CD14-positive monocyte (primary cell): Measurements from ENCODE around the gene HOXD8. TPM values are rescaled to one million over a fixed set of nuclear protein-coding genes. Genes with fewer than 3 reads are reported as not detected.

ENCODE experiments used
- DNase-seq, 3 donors: peaks; one replicate each; pipeline ENCODE4 v3.0.0-alpha.2; 2011 to 2022
- H2AFZ ChIP-seq: 2 replicates; pipeline ENCODE4 v1.6.0; 2012; ENCODE audit warnings: mild to moderate bottlenecking, low read depth, low read length, inconsistent platforms; ENCODE audit not compliant: insufficient read depth, poor library complexity, severe bottlenecking
- H3K27ac ChIP-seq, 2 donors: 1 replicate in 1 of 2; 2 replicates in 1 of 2; pipeline ENCODE4 v1.5.1; 2012 to 2013; ENCODE audit warnings: low read length in 2 of 2, control low read depth in 1 of 2, inconsistent platforms in 1 of 2, low read depth in 1 of 2, mild to moderate bottlenecking in 1 of 2
- H3K27me3 ChIP-seq, 2 donors: one replicate each; pipeline versions ENCODE4 v1.6.0 to v1.6.1; 2011 to 2013; ENCODE audit warnings: low read length in 2 of 2; ENCODE audit not compliant: control insufficient read depth in 2 of 2, insufficient read depth in 2 of 2
- H3K36me3 ChIP-seq, 2 donors: replicated peaks in 1 of 2; 1 replicate in 1 of 2; 2 replicates in 1 of 2; pipeline versions ENCODE4 v1.5.1 to v1.6.1; 2012 to 2013; ENCODE audit warnings: low read length in 2 of 2, control low read depth in 1 of 2, inconsistent platforms in 1 of 2, mild to moderate bottlenecking in 1 of 2; ENCODE audit not compliant: insufficient read depth in 2 of 2, control insufficient read depth in 1 of 2
- H3K4me1 ChIP-seq, 2 donors: 1 replicate in 1 of 2; 2 replicates in 1 of 2; pipeline versions ENCODE4 v1.5.1 to v1.6.1; 2012 to 2013; ENCODE audit warnings: low read length in 2 of 2, control low read depth in 1 of 2, inconsistent platforms in 1 of 2, mild to moderate bottlenecking in 1 of 2, moderate library complexity in 1 of 2; ENCODE audit not compliant: insufficient read depth in 2 of 2, control insufficient read depth in 1 of 2
- H3K4me2 ChIP-seq: replicated peaks from 2 replicates; pipeline ENCODE3; 2012; ENCODE audit warnings: low read length, moderate library complexity, mild to moderate bottlenecking; ENCODE audit not compliant: poor library complexity, severe bottlenecking; ENCODE audit errors: extremely low read depth
- H3K4me3 ChIP-seq, 3 experiments: fragments of 200-600 bp in 1 of 3; sonication (generic) in 1 of 3; replicated peaks in 1 of 3; 1 replicate in 2 of 3; 2 replicates in 1 of 3; pipeline ENCODE4 v1.5.1; 2011 to 2013; ENCODE audit warnings: low read length in 3 of 3, mild to moderate bottlenecking in 3 of 3, control low read depth in 2 of 3, low read depth in 2 of 3, inconsistent platforms in 1 of 3, moderate library complexity in 1 of 3
- H3K79me2 ChIP-seq: 2 replicates; pipeline ENCODE4 v1.6.0; 2012; ENCODE audit warnings: mild to moderate bottlenecking, control low read depth, inconsistent platforms, low read length, moderate library complexity; ENCODE audit not compliant: insufficient read depth
- H3K9ac ChIP-seq: 2 replicates; pipeline ENCODE4 v1.6.0; 2017; ENCODE audit warnings: low read length, mild to moderate bottlenecking; ENCODE audit not compliant: insufficient read depth, poor library complexity, severe bottlenecking
- H3K9me3 ChIP-seq, 2 donors: replicated peaks in 1 of 2; 1 replicate in 1 of 2; 2 replicates in 1 of 2; pipeline versions ENCODE4 v1.5.1 to v1.6.1; 2012 to 2013; ENCODE audit warnings: low read length in 2 of 2, control low read depth in 1 of 2; ENCODE audit not compliant: control insufficient read depth in 1 of 2, insufficient read depth in 1 of 2
- H4K20me1 ChIP-seq: 2 replicates; pipeline ENCODE4 v1.6.0; 2012; ENCODE audit warnings: mild to moderate bottlenecking, low read length, control low read depth, moderate library complexity; ENCODE audit not compliant: insufficient read depth
- H3K27ac Mint-ChIP-seq, 7 donors: one replicate each; pipeline ENCODE4 v1.8.0; 2020; ENCODE audit warnings: mild to moderate bottlenecking in 7 of 7, mixed read lengths in 7 of 7, moderate library complexity in 6 of 7, inconsistent platforms in 2 of 7
- H3K27me3 Mint-ChIP-seq, 3 donors: one replicate each; pipeline ENCODE4 v1.8.0; 2021 to 2022; ENCODE audit warnings: low read depth in 3 of 3, mild to moderate bottlenecking in 3 of 3, mixed read lengths in 3 of 3, moderate library complexity in 3 of 3, inconsistent platforms in 1 of 3
- H3K36me3 Mint-ChIP-seq, 2 donors: one replicate each; pipeline ENCODE4 v1.8.0; 2020; ENCODE audit warnings: mixed read lengths in 2 of 2, inconsistent platforms in 1 of 2, mild to moderate bottlenecking in 1 of 2
- H3K4me1 Mint-ChIP-seq: one replicate; pipeline ENCODE4 v1.8.0; 2020; ENCODE audit warnings: mild to moderate bottlenecking, mixed read lengths
- H3K4me3 Mint-ChIP-seq, 2 donors: one replicate each; pipeline ENCODE4 v1.8.0; 2020; ENCODE audit warnings: mild to moderate bottlenecking in 2 of 2, mixed read lengths in 2 of 2, moderate library complexity in 1 of 2
- H3K9me3 Mint-ChIP-seq, 7 donors: one replicate each; pipeline ENCODE4 v1.8.0; 2020 to 2022; ENCODE audit warnings: mixed read lengths in 7 of 7, mild to moderate bottlenecking in 6 of 7, moderate library complexity in 6 of 7, inconsistent platforms in 2 of 7
- WGBS: methylation state at CpG from one replicate; pipeline ENCODE4 v1.1.5; 2013; ENCODE audit warnings: missing lambda C conversion rate; ENCODE audit not compliant: insufficient coverage; 5-methylcytosine and 5-hydroxymethylcytosine counted together
- intact Hi-C, 2 donors: fragments of 100-400 bp; cut with micrococcal nuclease; formaldehyde crosslinking; loops; one replicate each; pipeline versions ENCODE4 v1.15.0 to v1.15.1; 2023
- polyA plus RNA-seq, 3 donors: library from polyadenylated mRNA; depleted of rRNA in 1 of 3; unstranded in 2 of 3; stranded (reverse) in 1 of 3; fragments of 300-500 nt in 2 of 3; fragments of >200 nt in 1 of 3; fragmentation: Illumina TruSeq in 2 of 3; gene quantifications; 1 replicate in 2 of 3; 2 replicates in 1 of 3; pipeline ENCODE4 v1.2.3, GENCODE V29; 2012 to 2021
- TF ChIP-seq, protein P1 (sequence below): fragments of 200-600 bp; IDR thresholded peaks from one replicate; pipeline ENCODE4 v1.8.0; 2022; ENCODE audit warnings: antibody characterized with exemption, mild to moderate bottlenecking

Gene HOXD8
- polyA plus RNA-seq, 3 donors: not detected

DNA sequence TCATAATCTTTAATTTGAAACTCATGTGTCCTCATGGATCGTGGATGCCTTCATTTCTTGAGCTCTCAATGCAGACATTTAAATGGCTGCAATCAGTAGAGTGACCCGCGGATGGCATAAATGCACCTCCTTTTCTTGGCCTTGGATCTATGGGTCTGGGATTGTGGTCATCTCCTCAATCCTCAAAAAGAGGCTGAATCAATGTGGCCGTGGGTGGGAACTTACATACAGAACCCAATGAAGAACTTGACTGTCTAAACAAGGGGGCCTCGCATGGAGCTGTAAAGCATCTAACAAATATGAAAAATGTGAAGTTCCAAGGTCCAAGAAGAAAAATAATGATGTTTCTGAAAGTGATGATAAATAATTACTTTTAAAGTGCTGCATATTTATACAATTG, 34.1 kb upstream of the HOXD8 start:
- Histone ChIP-seq H3K4me2 (no peak overlapping the region), H3K9me3 (peaks cover 0 to 76% of the 10 kb centered on the region in 2 donors), H4K20me1 (no peaks in the 10 kb centered on the region), H3K4me3 (no peak overlapping the region), H3K27me3 (peaks cover 89 to 94% of the 10 kb centered on the region in 2 donors), H2AFZ (no peak overlapping the region), H3K36me3 (no peaks in the 10 kb centered on the region), H3K9ac (no peak overlapping the region), H3K4me1 (peaks cover 18 to 28% of the 10 kb centered on the region in 2 donors), H3K79me2 (no peaks in the 10 kb centered on the region), H3K27ac (no peak overlapping the region)
- TF ChIP-seq, protein P1, sequence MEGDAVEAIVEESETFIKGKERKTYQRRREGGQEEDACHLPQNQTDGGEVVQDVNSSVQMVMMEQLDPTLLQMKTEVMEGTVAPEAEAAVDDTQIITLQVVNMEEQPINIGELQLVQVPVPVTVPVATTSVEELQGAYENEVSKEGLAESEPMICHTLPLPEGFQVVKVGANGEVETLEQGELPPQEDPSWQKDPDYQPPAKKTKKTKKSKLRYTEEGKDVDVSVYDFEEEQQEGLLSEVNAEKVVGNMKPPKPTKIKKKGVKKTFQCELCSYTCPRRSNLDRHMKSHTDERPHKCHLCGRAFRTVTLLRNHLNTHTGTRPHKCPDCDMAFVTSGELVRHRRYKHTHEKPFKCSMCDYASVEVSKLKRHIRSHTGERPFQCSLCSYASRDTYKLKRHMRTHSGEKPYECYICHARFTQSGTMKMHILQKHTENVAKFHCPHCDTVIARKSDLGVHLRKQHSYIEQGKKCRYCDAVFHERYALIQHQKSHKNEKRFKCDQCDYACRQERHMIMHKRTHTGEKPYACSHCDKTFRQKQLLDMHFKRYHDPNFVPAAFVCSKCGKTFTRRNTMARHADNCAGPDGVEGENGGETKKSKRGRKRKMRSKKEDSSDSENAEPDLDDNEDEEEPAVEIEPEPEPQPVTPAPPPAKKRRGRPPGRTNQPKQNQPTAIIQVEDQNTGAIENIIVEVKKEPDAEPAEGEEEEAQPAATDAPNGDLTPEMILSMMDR: no peak
- Mint-ChIP-seq H3K4me3 (peak overlapping the region in 1 of 2 donors; percentile 54), H3K9me3 (peaks cover 0 to 47% (median 31%) of the 10 kb centered on the region in 7 donors), H3K4me1 (peaks cover 35% of the 10 kb centered on the region), H3K27ac (no peak overlapping the region), H3K36me3 (peaks cover 0 to 4% of the 10 kb centered on the region in 2 donors), H3K27me3 (peaks cover 90 to 97% (median 94%) of the 10 kb centered on the region in 3 donors)
- intact Hi-C loops: loop anchor here (5.0 to 10.0 kb wide), 4 partner anchors 411 to 1761 kb away; partner anchors contain the start of gene SP9 (in 1 of the 2)
- 0% methylated on average over 3 of the region's 5 CpGs for WGBS
- no peak for DNase-seq

- H3K4me1 Mint-ChIP-seq: peaks cover 36% of the 10 kb centered on the region
- H3K27me3 ChIP-seq: peaks cover 89 to 94% of the 10 kb centered on the region in 2 donors
- peak overlapping the region; percentile 75 for H3K4me2 ChIP-seq
- intact Hi-C loops: loop anchor here (5.0 to 10.0 kb wide), 4 partner anchors 412 to 1762 kb away; partner anchors contain the start of gene SP9 (in 1 of the 2)
- peaks cover 90 to 97% (median 94%) of the 10 kb centered on the region in 3 donors for H3K27me3 Mint-ChIP-seq
- WGBS: 4% methylated on average over 10 of the region's 16 CpGs
- peak in 1 of 3 donors; percentile 9 for DNase-seq
- peak overlapping the region; percentile 75 to 97 for H3K4me3 Mint-ChIP-seq
- peaks cover 18 to 28% of the 10 kb centered on the region in 2 donors for H3K4me1 ChIP-seq
- peak overlapping the region; percentile 15 to 73 (median 21) for H3K4me3 ChIP-seq
- H3K36me3 ChIP-seq: no peaks in the 10 kb centered on the region
- peaks cover 0 to 4% of the 10 kb centered on the region in 2 donors for H3K36me3 Mint-ChIP-seq
- peak overlapping the region; percentile 72 for H2AFZ ChIP-seq
- H3K27ac Mint-ChIP-seq: no peak overlapping the region
- H4K20me1 ChIP-seq: no peaks in the 10 kb centered on the region
- no peak overlapping the region for H3K9ac ChIP-seq
- peaks cover 0 to 44% (median 27%) of the 10 kb centered on the region in 7 donors for H3K9me3 Mint-ChIP-seq
- peaks cover 0 to 77% of the 10 kb centered on the region in 2 donors for H3K9me3 ChIP-seq
- H3K79me2 ChIP-seq: no peaks in the 10 kb centered on the region
- TF ChIP-seq, protein P1: no peak
- no peak overlapping the region for H3K27ac ChIP-seq
Measured at GRCh38 chr2:176096243-176096985, 33.1 kb upstream of the HOXD8 start.
